Liver (tissue), 3 donors: ENCODE data around the gene CHP1.
A peak's percentile ranks its signal among the peaks of the same experiment; 100 is the strongest.

Experiments
- ATF3 ChIP-seq: IDR thresholded peaks from 2 replicates; pipeline ENCODE4 v1.6.1; 2016; ENCODE audit warnings: antibody characterized with exemption
- CTCF ChIP-seq: fragments of 150-350 bp; IDR thresholded peaks from 2 replicates; pipeline ENCODE4 v1.5.1; 2017; ENCODE audit warnings: improper control_type of control experiment, low read depth, low read length; ENCODE audit not compliant: missing input control
- FOXA1 ChIP-seq: IDR thresholded peaks from 2 replicates; pipeline ENCODE4 v1.6.1; 2016; ENCODE audit warnings: antibody characterized with exemption
- GABPA ChIP-seq, 2 donors: IDR thresholded peaks in 1 of 2; conservative IDR thresholded peaks in 1 of 2; 2 replicates each; pipeline ENCODE4 v1.6.1; 2016; ENCODE audit warnings: antibody characterized with exemption in 2 of 2, mild to moderate bottlenecking in 1 of 2, moderate library complexity in 1 of 2
- JUND ChIP-seq, 2 donors: IDR thresholded peaks; 2 replicates each; pipeline ENCODE4 v1.6.1; 2016; ENCODE audit warnings: antibody characterized with exemption in 2 of 2
- MAX ChIP-seq: IDR thresholded peaks from 2 replicates; pipeline ENCODE4 v1.6.1; 2016; ENCODE audit warnings: antibody characterized with exemption
- NR2F2 ChIP-seq: IDR thresholded peaks from 2 replicates; pipeline ENCODE4 v1.6.1; 2016; ENCODE audit warnings: antibody characterized with exemption
- RAD21 ChIP-seq, 2 donors: IDR thresholded peaks; 2 replicates each; pipeline ENCODE4 v1.6.1; 2016; ENCODE audit warnings: antibody characterized with exemption in 2 of 2, mild to moderate bottlenecking in 2 of 2
- REST ChIP-seq: IDR thresholded peaks from 2 replicates; pipeline ENCODE4 v1.6.1; 2016; ENCODE audit warnings: antibody characterized with exemption, mild to moderate bottlenecking
- SP1 ChIP-seq: IDR thresholded peaks from 2 replicates; pipeline ENCODE4 v1.6.1; 2018; ENCODE audit warnings: antibody characterized with exemption, mild to moderate bottlenecking
- TAF1 ChIP-seq: conservative IDR thresholded peaks from 2 replicates; pipeline ENCODE4 v1.6.1; 2016; ENCODE audit warnings: antibody characterized with exemption, mild to moderate bottlenecking
- YY1 ChIP-seq: IDR thresholded peaks from 2 replicates; pipeline ENCODE4 v1.6.1; 2016; ENCODE audit warnings: antibody characterized with exemption, mild to moderate bottlenecking
- donor health status: healthy.
- donor health status: healthy.

- TF ChIP-seq CTCF (no peak), TAF1 (no peak), MAX (no peak), FOXA1 (no peak), REST (no peak), NR2F2 (no peak), YY1 (no peak), GABPA (IDR thresholded peaks at IDR 0.05 in 1 of 2, conservative IDR thresholded peaks at IDR 0.05 in 1 of 2) (no peak), SP1 (peak; percentile 46), RAD21 (IDR thresholded peaks at IDR 0.05) (no peak), JUND (IDR thresholded peaks at IDR 0.05) (no peak), ATF3 (no peak)
These were observed 10.3 kb downstream of the CHP1 start for GRCh38 chr15:41241221-41241964.
